ENCODE data around the gene DBH. TPM values are rescaled to one million over a fixed set of nuclear protein-coding genes. Genes with fewer than 3 reads are reported as not detected.

The DBH gene
- total RNA-seq, 1 donor from 2014 or later, result not detected

Other genes with a start within 250 kb of the DBH start
- gene REXO4, start 218.4 kb upstream of the DBH start, total RNA-seq, result 14.6 TPM
- 1.6 TPM for gene ADAMTS13, start 214.0 kb upstream of the DBH start, total RNA-seq
- 4.7 TPM for gene CACFD1, start 176.4 kb upstream of the DBH start, total RNA-seq
- 0.52 TPM for gene SLC2A6, start 157.3 kb upstream of the DBH start, total RNA-seq
- 8.9 TPM for gene MYMK, start 111.4 kb upstream of the DBH start, total RNA-seq
- gene ADAMTSL2, start 101.7 kb upstream of the DBH start, total RNA-seq, result 4.7 TPM
- gene FAM163B, start 27.0 kb upstream of the DBH start, total RNA-seq, result not detected
- gene SARDH, start 102.0 kb downstream of the DBH start, total RNA-seq, result 5.7 TPM